HTERT RPE-1 (cell line): ENCODE results near the gene RHOT1.

Source experiments
- in situ Hi-C: fragments of 300-500 bp; cut with MboI; formaldehyde crosslinking; loops from 4 replicates; pipeline ENCODE4 v1.14.3; 2020; ENCODE audit warnings: low sequenced_read_pairs

Gene RHOT1

GRCh38 chr17:32266389-32267301 is 124.3 kb downstream of the RHOT1 start:
- in situ Hi-C loops, result no loop called here

- in situ Hi-C loops, result no loop called here
Observed at GRCh38 chr17:32267690-32268205, 125.4 kb downstream of the RHOT1 start.

- in situ Hi-C loops, result no loop called here
Observed at GRCh38 chr17:32268734-32269288, 126.5 kb downstream of the RHOT1 start.

GRCh38 chr17:32269377-32269776 is 127.1 kb downstream of the RHOT1 start:
- in situ Hi-C loops, result no loop called here

- in situ Hi-C loops, result no loop called here
Observed at GRCh38 chr17:32271844-32272243, 129.5 kb downstream of the RHOT1 start.

GRCh38 chr17:32274101-32274500 is 131.8 kb downstream of the RHOT1 start:
- in situ Hi-C loops, result no loop called here

GRCh38 chr17:32274643-32275042 is 132.3 kb downstream of the RHOT1 start:
- in situ Hi-C loops, result no loop called here
